HCT116 (cell line): ENCODE results near the gene ZNRF2. TPM values are rescaled to one million over a fixed set of nuclear protein-coding genes. Genes with fewer than 3 reads are reported as not detected.
"Not testable (repeated sequence)": the region's sequence is repeated elsewhere in the genome, so short reads cannot be mapped to it uniquely, and the experiment has no call there.

Experiments
- ATAC-seq: fragments of 200-7000 bp; cut with Tn5 transposase; 2 replicates; pipeline ENCODE4 v1.9.1; 2020; ENCODE audit warnings: mild to moderate bottlenecking, moderate library complexity
- BruUV-seq: library from RNA; stranded (reverse); fragments of 400-500 nt; replicated peaks from 2 replicates; lab custom pipeline; 2021; lab: Mats Ljungman, UMichigan
- CTCF ChIA-PET: fragments of 300-600 bp; sonication (Branson Sonifier 250); formaldehyde crosslinking; loops from one replicate; lab custom pipeline; 2021; ENCODE audit warnings: antibody characterized with exemption; lab: Charles Lee
- POLR2A ChIA-PET: fragments of 300-600, 350-600 bp; sonication (Branson Sonifier 250); formaldehyde crosslinking; loops from one replicate; lab custom pipeline; 2021; ENCODE audit warnings: antibody characterized with exemption; lab: Charles Lee
- RAD21 ChIA-PET, 2 experiments: fragments of 300-600 bp; sonication (Branson Sonifier 250); formaldehyde crosslinking; loops; one replicate each; lab custom pipeline; 2023; ENCODE audit warnings: low total read pairs in 2 of 2; ENCODE audit not compliant: uncharacterized antibody in 2 of 2, unreplicated experiment in 2 of 2, low non-redundant PET in 1 of 2; lab: Charles Lee
- DNase-seq: peaks from one replicate; pipeline ENCODE4 v3.0.0-alpha.2; 2010; ENCODE audit warnings: low read depth, low spot score
- H2AFZ ChIP-seq: fragments of 200-600 bp; shearing (Covaris generic), sonication (generic); 2 replicates; pipeline ENCODE4 v1.6.1; 2017; ENCODE audit warnings: low read depth, mixed run types, mixed read lengths, antibody characterized with exemption, low read length; ENCODE audit not compliant: poor library complexity, severe bottlenecking
- H3K27ac ChIP-seq: 2 replicates; pipeline ENCODE4 v1.5.1; 2012; ENCODE audit warnings: low read depth, low read length
- H3K27me3 ChIP-seq: fragments of 200-600 bp; sonication (generic); 2 replicates; pipeline ENCODE4 v1.6.1; 2016; ENCODE audit warnings: mixed run types, low read length, mixed read lengths; ENCODE audit not compliant: insufficient read depth
- H3K36me3 ChIP-seq, 2 experiments: fragments of 200-500 bp in 1 of 2; fragments of 200-600 bp in 1 of 2; sonication (Bioruptor generic) in 1 of 2; sonication (generic) in 1 of 2; 2 replicates each; pipeline versions ENCODE4 v1.5.1 to v1.6.1; 2014 to 2016; ENCODE audit warnings: low read length in 2 of 2, inconsistent platforms in 1 of 2, mixed read lengths in 1 of 2, mixed run types in 1 of 2; ENCODE audit not compliant: insufficient read depth in 2 of 2, control insufficient read depth in 1 of 2
- H3K4me1 ChIP-seq, 2 experiments: fragments of 200-600 bp in 1 of 2; sonication (generic) in 1 of 2; 2 replicates each; pipeline versions ENCODE4 v1.5.1 to v1.6.1; 2012 to 2017; ENCODE audit warnings: low read length in 2 of 2, inconsistent platforms in 1 of 2, mild to moderate bottlenecking in 1 of 2, mixed read lengths in 1 of 2, mixed run types in 1 of 2, moderate library complexity in 1 of 2; ENCODE audit not compliant: insufficient read depth in 2 of 2, control insufficient read depth in 1 of 2
- H3K4me2 ChIP-seq: fragments of 200-600 bp; sonication (generic); 2 replicates; pipeline ENCODE4 v1.6.1; 2017; ENCODE audit warnings: mixed run types, low read length, mixed read lengths
- H3K4me3 ChIP-seq, 2 experiments: fragments of 200-600 bp in 1 of 2; sonication (generic) in 1 of 2; replicated peaks in 1 of 2; 2 replicates each; pipeline ENCODE4 v1.5.1; 2011 to 2016; ENCODE audit warnings: low read length in 2 of 2, control low read depth in 1 of 2, low read depth in 1 of 2, mild to moderate bottlenecking in 1 of 2, mixed read lengths in 1 of 2, mixed run types in 1 of 2
- H3K79me2 ChIP-seq: fragments of 200-600 bp; sonication (generic); 2 replicates; pipeline ENCODE4 v1.6.1; 2017; ENCODE audit warnings: mild to moderate bottlenecking, mixed run types, low read length, moderate library complexity, mixed read lengths; ENCODE audit not compliant: insufficient read depth
- H3K9ac ChIP-seq: fragments of 200-600 bp; sonication (generic); 2 replicates; pipeline ENCODE4 v1.6.1; 2016; ENCODE audit warnings: low read length, mixed read lengths
- H3K9me2 ChIP-seq: fragments of 200-600 bp; sonication (generic), shearing (Covaris generic); 2 replicates; pipeline ENCODE4 v1.6.1; 2017; ENCODE audit warnings: mixed run types, mild to moderate bottlenecking, moderate library complexity; ENCODE audit not compliant: insufficient read depth
- H3K9me3 ChIP-seq, 2 experiments: fragments of 200-500 bp in 1 of 2; fragments of 200-600 bp in 1 of 2; sonication (Bioruptor generic) in 1 of 2; sonication (generic) in 1 of 2; 2 replicates each; pipeline ENCODE4 v1.6.1; 2014 to 2017; ENCODE audit warnings: low read length in 2 of 2, mixed read lengths in 2 of 2, inconsistent platforms in 1 of 2, low read depth in 1 of 2, mild to moderate bottlenecking in 1 of 2, mixed run types in 1 of 2, moderate library complexity in 1 of 2; ENCODE audit not compliant: control insufficient read depth in 1 of 2, insufficient read depth in 1 of 2
- H4K20me1 ChIP-seq: fragments of 200-600 bp; sonication (generic), shearing (Covaris generic); 2 replicates; pipeline ENCODE4 v1.6.1; 2017; ENCODE audit warnings: mixed run types, mild to moderate bottlenecking, moderate library complexity; ENCODE audit not compliant: insufficient read depth
- CTCF ChIP-seq, 3 experiments: fragments of 200-600 bp in 1 of 3; sonication (generic) in 1 of 3; IDR thresholded peaks in 2 of 3; conservative IDR thresholded peaks in 1 of 3; 2 replicates each; pipeline ENCODE4 v1.5.1; 2012 to 2017; ENCODE audit warnings: low read depth in 2 of 3, low read length in 2 of 3, antibody characterized with exemption in 1 of 3, borderline replicate concordance in 1 of 3, control low read depth in 1 of 3, mild to moderate bottlenecking in 1 of 3, mixed read lengths in 1 of 3, mixed run types in 1 of 3, moderate library complexity in 1 of 3; ENCODE audit not compliant: insufficient read depth in 1 of 3
- REST ChIP-seq: IDR thresholded peaks from 2 replicates; pipeline ENCODE4 v1.6.1; 2012; ENCODE audit warnings: low read depth
- SRF ChIP-seq: IDR thresholded peaks from 2 replicates; pipeline ENCODE4 v1.6.1; 2012; ENCODE audit warnings: low read depth
- ZNF274 ChIP-seq: fragments of 200-500 bp; sonication (Bioruptor generic); IDR thresholded peaks from 2 replicates; pipeline ENCODE4 v1.6.1; 2014; ENCODE audit warnings: mild to moderate bottlenecking, low read depth, low read length, inconsistent platforms
- intact Hi-C: fragments of 100-400 bp; cut with micrococcal nuclease; formaldehyde crosslinking; loops from 2 replicates; pipeline ENCODE4 v1.10.0; 2022
- total RNA-seq: library from RNA; stranded (reverse); gene quantifications from one replicate; pipeline ENCODE4 v1.2.1, GENCODE V29; 2021; ENCODE audit not compliant: unreplicated experiment

Gene ZNRF2
- total RNA-seq, 1 experiment from 2014 or later: 10.2 TPM

GRCh38 chr7:30298409-30298808, 14.0 kb downstream of the ZNRF2 start:
- H3K36me3 ChIP-seq, ATAC-seq, H3K4me1 ChIP-seq, H3K4me3 ChIP-seq, BruUV-seq, H2AFZ ChIP-seq, H3K27ac ChIP-seq, H3K9ac ChIP-seq, CTCF ChIA-PET, H3K9me2 ChIP-seq, DNase-seq, H4K20me1 ChIP-seq, H3K4me2 ChIP-seq, H3K27me3 ChIP-seq, POLR2A ChIA-PET, intact Hi-C loops, RAD21 ChIA-PET, H3K9me3 ChIP-seq: not testable (repeated sequence)
- peaks cover 31% of the 10 kb centered on the region for H3K79me2 ChIP-seq

DNA sequence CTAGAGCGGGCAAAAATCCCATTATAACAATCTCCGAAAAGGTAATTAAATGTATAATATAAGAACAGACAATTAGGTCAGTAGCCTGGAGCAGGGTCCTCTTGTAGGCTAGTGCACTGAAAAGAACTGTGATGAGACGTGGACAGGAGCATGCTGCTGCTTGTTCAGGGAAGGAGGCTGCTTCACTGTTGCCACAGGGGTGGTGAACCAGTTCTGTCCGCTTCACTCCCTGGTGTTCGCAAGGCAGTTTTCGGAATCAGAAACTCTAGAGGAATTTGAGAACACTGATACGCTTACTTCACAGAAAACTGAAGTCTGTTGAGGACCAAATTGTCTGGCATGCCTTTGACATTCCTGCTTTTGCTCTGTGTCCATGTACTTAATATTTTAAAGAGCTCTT, 17.4 kb downstream of the ZNRF2 start:
- DNase-seq: no peak
- no peaks in the 10 kb centered on the region for H3K9me3 ChIP-seq
- H3K27me3 ChIP-seq: no peaks in the 10 kb centered on the region
- intact Hi-C loops: no loop called here
- H3K9me2 ChIP-seq: no peaks in the 10 kb centered on the region
- H2AFZ ChIP-seq: no peak overlapping the region
- no TSS peak for BruUV-seq
- CTCF ChIA-PET: no interaction called here
- peaks cover 33% of the 10 kb centered on the region for H3K79me2 ChIP-seq
- H3K4me1 ChIP-seq: no peaks in the 10 kb centered on the region
- no peak overlapping the region for H3K4me3 ChIP-seq
- POLR2A ChIA-PET: no interaction called here
- H4K20me1 ChIP-seq: no peaks in the 10 kb centered on the region
- RAD21 ChIA-PET: no interaction called here
- H3K27ac ChIP-seq: no peak overlapping the region
- TF ChIP-seq REST: no peak
- no peak for TF ChIP-seq CTCF (IDR thresholded peaks at IDR 0.05 in 2 of 3, conservative IDR thresholded peaks at IDR 0.05 in 1 of 3; ENCODE audit: borderline replicate concordance in 1 of 3, insufficient read depth in 1 of 3, low read depth in 2 of 3, low read length in 2 of 3)
- no peak for TF ChIP-seq SRF
- TF ChIP-seq ZNF274: no peak
- TF ChIP-seq, all 23 proteins: peak for 0
- Histone ChIP-seq H3K4me2 (no peak overlapping the region), H3K9ac (no peak overlapping the region), H3K36me3 (no peaks in the 10 kb centered on the region)
- no peak for ATAC-seq
